ENCODE results near the gene RELL2.
"Not testable (repeated sequence)": the region's sequence is repeated elsewhere in the genome, so short reads cannot be mapped to it uniquely, and the experiment has no call there.

DNA sequence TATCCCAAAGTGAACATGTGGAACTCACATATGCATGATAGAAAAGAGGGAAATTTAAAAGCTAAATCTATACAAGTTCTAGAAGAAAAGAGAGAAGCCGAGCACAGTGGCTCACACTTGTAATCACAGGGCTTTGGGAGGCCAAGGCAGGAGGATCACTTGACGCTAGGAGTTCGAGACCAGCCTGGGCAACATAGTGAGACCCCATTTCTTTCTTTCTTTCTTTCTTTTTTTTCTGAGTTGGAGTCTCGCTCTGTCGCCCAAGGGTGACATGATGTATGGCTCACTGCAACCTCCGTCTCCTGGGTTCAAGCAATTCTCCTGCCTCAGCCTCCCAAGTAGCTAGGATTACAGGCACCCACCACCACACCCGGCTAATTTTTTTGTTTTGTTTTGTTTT lies 26.9 kb upstream of the RELL2 start:
- TF ChIP-seq, protein P1, sequence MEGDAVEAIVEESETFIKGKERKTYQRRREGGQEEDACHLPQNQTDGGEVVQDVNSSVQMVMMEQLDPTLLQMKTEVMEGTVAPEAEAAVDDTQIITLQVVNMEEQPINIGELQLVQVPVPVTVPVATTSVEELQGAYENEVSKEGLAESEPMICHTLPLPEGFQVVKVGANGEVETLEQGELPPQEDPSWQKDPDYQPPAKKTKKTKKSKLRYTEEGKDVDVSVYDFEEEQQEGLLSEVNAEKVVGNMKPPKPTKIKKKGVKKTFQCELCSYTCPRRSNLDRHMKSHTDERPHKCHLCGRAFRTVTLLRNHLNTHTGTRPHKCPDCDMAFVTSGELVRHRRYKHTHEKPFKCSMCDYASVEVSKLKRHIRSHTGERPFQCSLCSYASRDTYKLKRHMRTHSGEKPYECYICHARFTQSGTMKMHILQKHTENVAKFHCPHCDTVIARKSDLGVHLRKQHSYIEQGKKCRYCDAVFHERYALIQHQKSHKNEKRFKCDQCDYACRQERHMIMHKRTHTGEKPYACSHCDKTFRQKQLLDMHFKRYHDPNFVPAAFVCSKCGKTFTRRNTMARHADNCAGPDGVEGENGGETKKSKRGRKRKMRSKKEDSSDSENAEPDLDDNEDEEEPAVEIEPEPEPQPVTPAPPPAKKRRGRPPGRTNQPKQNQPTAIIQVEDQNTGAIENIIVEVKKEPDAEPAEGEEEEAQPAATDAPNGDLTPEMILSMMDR (IDR thresholded peaks at IDR 0.05), result not testable (repeated sequence)
- TF ChIP-seq POLR2A (IDR thresholded peaks at IDR 0.05), result not testable (repeated sequence)
